HG03097 (cell line): Measurements from ENCODE around the gene LRTM2.

Source experiments
- ATAC-seq: cut with Tn5 transposase; IDR thresholded peaks from one replicate; pipeline ENCODE4 v1.9.1; 2021; ENCODE audit not compliant: unreplicated experiment, low FRiP score

The LRTM2 gene

DNA sequence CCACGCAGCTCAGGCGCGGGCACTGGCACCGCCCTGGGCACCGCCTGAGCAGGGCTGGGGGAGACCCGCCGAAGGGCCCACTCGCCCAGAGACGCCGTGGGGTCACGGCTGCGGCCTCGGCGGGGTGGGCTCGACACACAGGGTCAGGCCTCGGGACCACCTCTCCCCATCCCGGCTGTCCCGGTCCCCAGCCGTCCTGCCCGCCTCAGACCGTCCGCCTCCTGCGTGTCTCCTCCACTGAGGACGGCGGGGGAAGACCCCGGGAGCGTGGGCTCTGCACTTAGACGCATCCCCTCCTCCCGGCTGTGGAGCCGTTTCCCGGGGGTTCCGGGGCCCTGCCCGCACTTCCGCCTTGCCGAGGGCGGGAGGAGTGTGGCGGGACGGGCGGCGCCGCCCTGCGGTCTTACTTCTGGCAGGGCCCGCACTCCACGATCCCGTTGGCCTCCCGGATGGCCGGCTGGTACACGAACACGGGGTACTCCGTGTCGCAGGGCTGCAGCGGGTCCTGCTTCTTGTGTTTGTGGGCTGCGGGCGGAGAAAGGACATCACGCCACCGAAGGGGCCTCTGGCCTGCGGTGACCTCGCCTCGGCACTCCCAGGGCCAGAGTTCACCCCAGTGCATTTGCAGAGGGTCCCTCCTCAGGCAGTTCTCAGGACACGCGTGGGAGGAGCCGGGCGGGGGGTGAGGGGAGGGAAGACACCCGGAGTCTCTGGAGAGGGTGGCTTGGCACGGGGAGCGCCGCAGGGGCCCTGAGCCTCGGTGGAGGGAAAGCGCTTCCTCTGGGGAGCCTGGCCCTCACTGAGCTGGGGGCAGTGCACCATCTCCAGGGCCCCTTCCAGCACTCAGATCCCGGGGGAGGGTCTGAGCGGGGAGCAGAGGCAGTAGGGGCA, 23.1 kb upstream of the LRTM2 start:
- no peak for ATAC-seq

DNA sequence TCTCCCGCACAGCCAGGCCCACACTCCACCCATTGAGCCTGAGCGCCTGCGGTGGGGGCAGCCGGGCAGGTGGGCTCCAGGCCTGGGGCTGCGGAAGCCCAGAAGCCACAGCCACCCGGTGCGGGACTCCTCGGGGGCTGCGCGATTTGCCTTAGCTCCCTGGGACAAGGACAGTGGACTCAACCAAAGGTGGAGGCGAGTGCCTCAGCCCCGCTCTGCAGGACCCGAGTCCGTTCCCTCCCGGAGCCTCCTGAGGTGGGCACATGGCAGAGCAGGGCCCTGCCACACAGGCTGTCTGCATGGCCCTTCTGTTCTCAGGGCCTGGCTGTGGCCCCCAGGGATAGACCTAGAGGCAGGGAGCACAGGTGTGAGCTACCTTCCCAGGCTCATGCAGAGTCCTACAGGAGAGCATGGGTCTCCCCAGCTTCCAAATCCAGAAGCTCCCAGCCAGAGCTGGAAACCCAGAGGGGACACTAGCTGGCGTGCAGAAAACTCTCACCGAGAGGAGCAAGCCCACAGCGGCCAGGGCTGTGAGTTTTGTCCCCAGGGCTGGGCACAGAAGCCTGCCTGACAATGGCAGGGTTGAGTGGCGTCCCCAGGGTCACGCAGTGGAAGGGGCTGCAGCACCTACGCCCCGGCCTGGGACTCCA, 22.2 kb upstream of the LRTM2 start:
- no peak for ATAC-seq

DNA sequence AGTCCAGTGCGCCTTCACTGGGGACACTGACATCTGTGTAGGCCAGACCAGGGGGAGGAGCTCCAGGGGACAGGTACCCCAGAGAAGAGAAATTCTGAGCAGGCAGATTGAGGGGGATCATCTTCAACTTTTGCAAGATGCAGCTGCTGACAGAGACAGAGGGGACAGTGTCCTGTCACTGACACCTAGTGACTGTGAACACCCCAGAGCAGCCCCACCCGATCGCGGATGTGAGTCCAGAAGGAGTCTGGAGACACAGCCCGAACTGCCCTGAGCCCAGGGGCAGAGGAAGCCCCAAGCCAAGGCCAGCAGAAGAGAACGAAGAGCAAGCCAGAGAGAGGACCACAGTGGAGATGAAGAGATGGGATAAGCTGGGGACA, 21.7 kb upstream of the LRTM2 start:
- no peak for ATAC-seq

DNA sequence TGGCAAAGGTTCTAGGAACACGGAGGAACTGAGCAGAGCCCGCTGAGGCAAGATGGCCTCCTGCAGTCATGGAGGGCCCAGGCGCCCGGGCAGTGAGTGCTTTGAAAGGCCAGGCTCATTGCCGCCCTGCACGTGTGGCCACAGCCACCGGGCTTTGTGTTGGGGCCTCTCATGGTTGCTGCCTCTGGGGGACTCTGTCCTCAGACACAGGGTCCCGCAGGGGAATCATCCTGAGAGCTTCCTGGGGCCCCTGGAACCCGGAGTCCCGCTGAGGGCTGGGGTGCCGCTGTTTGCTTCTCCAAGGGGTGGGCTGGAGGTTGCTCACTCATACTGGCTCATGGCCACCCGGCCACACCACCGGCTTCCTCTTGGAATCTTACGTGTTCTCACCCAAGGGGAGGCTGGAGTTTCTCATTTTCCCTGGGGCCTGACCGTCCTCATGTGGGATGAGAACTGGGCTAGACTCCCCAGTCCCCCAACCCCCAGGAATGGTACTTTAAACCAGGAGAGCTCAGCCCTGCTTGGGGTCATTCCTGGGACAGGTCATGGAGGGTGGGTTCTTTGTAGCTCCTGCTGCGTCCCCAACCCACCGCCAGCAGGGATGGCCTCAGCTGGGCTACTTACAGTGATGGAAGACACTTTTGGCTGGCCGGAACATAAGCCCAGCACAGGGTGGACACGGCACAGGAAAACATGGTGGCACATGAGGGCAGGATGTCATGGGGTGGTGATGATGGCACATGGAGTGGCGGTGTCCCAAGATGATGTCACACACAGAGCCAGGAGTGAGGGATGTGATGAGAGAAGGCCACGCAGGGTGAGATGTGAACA, 21.1 kb upstream of the LRTM2 start:
- no peak for ATAC-seq

DNA sequence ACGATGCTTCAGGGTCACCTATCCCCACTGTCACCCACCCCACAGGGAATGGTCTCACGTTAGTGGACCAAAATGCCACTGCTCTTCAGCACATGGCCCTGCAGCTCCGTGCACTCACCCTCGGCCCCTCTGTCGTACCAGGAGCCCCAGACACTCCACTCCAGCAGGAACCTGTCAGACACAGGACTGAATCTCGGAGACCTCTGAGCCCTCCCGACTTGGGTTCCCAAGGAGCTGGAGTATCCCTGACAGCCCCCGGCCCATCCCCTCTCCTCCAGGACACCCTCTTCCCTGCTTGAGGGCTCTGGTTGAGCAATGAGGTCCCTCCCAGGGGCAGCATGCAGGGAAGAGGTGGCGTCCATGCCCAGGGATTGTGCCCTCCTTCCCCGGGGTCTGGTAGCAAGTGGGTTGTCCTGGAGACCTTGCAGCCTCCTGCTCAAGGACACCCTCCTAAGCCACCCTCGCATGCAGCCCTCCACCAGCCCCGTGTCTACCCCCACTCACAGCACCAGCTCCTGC, 20.4 kb upstream of the LRTM2 start:
- no peak for ATAC-seq

DNA sequence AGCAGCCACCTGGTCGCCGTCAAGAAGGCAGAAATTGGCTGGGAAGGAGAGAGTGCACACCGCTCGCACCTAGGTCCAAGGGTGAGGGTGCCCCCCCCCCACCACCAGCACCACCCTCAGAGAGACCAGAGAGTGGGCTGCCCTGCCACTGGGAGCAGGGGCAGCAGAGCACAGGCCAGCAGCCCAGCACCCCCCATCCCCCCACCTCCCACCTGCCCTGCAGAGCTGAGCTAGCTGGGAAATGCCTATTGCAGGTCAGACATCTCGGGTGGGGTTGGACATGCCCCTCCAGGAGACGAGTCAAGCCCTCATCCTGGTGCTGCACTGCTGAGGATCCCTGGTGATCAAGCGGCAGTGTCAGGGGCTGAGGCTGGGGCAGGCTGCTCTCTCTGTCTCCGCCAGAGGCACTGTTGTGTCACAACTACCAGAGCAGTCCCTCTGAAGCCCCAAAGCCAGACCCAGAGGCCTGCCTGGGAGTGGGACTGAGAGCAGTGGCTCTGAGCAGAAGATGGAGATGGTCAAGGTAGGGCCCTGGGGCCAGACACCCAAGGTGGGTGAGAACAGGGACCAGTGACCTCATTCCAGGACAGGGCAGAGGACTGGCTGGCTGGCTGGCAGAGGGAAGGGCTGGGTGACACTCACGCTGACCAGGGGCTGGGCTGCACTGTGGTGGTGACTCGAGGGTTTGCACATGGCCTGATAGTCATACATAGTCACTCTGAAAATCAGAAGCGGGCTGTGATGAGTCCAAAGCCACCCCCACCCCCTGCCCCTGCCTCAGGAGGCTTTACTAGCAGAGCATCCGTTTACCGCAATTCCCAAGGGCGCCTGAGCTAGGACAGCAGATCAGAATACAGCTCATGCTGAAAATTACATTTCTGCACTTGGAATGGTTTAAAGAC, 19.7 kb upstream of the LRTM2 start:
- no peak for ATAC-seq

DNA sequence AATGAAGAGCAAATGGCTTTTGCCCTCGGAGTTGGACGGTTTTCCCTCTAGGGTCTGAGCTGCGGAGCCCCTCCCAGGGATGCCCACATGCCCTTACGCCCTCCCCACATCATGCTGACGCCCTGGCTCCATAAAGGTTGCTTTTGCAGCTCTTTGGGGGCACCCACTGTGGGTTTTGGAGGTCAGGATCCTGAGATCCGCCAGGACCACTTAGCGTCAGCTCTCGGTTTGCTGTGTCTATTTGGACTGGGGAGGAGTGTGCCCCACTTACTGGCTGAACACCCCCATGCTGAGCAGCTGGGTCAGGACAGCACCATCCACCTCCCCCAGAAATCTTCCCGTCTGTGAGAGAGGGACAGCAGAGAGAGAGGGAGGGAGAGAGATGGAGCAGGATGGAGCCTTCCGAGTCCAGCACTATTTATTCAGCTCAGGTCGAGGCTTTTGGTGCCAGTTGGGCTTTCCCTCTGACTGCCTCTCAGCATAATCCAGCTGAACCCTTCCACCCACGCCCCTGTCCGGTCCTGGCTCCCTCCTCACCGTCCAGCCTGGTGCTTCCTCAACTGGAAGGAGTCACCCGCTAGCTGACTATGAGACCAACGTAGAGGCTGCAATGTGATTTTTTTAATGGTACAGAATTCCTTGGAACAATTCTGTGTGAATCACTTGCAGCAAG, 18.9 kb upstream of the LRTM2 start:
- ATAC-seq: no peak

DNA sequence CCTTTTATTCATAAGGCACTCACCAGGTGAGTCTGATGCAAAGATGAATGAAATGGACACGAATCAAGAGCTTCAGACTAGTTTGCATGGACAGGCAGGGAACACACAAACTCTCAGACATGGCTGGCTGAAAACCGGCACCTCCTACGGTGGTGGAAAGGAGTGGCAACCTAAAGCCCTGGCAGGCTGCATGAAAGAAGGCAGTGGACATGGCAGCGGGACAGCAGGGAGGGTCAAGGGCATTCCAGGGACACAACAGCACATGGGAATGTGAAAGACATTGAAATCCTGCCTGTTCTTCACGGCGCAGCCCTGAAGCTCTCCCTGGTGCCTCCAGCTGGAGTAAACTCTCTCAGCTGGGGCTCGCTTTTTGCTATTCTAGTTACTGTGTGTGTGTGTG, 16.6 kb upstream of the LRTM2 start:
- no peak for ATAC-seq

DNA sequence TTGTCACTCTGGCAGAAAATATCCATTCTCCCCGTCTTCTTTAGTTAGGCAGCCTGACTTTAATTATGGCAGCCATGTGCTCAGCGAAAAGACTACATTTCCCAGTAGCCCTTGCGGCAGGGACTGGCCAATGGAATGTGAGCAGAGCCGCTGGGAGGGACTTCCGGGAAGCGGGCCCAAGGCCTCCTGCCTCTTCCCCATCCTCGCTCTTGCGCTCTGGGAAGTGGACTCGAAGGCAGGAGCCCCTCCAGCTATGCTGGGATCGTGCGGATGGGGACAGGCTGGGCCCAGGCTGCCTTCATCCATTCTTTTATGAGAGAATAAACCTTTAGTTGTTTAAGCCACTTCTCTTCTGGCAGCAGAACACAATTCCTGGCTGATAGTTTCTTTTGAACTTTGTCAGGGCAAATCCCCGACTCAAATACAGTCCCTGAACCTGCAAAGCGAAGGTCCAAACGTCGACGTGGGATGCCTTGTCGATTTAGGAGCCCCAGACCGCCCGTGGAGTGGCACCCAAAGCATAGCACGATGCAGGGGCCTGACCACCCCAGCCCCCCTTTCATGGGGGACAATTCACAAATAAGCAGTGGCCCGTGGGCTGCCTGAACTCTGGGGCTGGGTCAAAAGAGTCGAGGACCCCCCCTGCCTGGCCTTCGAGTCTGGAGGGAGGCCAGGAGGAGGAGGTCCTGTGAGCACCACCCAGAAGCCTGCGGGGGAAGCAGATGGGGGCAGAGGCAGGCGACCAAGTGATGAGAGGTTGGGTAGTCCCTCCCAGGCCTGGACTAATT, 15.6 kb upstream of the LRTM2 start:
- ATAC-seq: peak; percentile 89

DNA sequence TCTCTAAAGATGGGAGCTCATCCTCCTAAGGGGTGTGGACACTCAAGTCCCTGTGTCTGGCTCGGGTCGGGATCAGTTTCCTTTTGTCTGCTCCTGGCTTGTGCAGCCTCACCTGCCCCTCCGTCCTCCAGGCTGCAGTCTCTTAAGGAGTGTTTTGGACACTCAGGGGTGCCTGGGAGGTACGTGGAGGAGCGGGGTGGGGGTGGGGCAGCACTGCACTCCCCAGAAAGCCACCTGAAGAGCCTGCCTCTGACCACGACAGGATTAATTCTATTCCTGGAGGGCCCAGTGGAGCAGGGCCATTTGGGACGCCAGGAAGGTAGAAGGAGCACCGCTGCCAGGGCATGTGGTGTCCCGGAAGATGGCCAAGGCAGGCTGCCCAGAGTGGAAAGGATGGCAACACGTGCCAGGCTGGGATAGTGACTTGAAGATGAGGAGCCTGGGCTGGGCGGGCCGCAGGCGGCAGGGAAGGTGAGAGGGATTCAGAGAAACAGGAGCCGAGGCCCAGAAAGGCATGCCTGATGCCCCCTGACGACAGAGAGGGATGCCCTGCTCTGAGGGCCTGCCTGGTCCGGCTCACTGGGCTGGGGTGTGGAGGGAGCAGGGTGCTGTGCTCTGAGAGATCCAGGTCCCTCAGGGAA, 14.8 kb upstream of the LRTM2 start:
- no peak for ATAC-seq

DNA sequence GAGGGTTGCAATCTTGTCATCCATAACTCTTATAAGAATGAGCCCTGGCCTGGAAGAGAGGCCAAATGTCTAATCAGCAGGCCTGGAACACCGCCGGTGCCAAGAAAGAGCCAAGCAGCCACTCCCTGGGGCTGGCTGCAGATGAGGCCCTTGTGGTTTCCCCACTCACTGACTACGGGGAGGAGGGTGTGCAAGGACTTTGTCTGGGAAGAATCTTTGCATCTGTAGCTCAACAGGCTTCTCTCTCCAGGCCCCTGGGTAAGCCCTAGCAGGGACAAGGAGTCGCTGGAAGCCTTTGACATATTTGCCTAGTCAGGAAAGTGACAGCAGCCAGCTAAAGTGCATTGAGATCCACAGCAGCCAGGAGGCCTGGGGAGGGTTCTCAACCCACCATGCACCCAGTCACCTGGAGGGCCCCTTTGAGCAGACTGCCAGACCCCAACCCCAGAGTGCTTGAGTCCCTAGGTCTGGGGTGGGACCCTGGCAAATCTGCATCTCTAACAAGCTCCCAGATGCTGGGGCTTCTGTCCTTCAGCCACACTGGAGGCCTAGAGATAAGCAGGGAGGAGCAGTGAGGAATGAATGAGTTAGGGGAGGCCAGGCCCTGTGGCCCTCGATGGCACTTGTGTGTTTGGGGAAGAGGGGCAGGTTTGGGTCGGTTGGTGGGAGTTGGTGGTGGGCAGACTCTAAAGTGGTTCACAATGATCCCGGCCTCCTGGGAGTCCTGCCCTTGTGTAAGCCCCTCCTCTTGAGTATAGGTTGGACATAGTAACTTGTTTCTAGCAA, 13.9 kb upstream of the LRTM2 start:
- no peak for ATAC-seq

DNA sequence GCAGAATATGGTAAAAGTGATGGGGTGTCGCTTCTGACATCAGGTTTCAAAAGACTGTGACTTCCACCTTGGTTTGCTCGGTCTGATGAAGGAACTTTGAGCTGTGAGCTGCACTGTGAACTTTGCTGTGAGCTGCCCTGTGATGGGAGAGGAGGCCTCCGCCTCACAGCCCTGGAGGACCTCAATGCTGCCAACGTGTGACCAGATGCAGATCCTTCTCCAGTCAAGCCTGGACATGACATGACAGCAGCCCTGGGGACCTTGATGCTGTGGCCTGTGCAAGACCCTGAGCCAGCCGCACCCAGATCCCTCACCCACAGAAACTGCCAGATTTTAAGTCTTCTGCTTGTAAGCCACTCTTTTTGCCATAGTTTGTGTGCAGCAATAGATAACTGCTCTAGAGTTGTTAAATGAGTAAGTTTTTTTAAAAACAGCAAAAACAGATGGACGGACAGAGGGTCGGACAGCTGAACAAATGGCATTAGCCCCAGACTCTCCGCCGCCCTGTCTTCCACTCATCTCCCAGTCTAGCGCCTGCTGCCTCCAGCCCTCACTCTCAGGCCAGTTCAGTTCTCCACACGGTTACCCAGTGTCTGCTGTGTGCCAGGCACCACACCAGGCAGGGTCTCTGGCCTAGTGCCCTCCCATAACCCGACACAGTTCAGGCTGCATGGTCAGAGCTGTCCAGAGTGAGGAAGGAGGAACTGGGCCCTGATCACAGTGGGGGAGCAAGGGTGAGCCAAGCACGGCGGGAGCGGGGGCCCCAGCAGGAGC, 13.1 kb upstream of the LRTM2 start:
- ATAC-seq: no peak

DNA sequence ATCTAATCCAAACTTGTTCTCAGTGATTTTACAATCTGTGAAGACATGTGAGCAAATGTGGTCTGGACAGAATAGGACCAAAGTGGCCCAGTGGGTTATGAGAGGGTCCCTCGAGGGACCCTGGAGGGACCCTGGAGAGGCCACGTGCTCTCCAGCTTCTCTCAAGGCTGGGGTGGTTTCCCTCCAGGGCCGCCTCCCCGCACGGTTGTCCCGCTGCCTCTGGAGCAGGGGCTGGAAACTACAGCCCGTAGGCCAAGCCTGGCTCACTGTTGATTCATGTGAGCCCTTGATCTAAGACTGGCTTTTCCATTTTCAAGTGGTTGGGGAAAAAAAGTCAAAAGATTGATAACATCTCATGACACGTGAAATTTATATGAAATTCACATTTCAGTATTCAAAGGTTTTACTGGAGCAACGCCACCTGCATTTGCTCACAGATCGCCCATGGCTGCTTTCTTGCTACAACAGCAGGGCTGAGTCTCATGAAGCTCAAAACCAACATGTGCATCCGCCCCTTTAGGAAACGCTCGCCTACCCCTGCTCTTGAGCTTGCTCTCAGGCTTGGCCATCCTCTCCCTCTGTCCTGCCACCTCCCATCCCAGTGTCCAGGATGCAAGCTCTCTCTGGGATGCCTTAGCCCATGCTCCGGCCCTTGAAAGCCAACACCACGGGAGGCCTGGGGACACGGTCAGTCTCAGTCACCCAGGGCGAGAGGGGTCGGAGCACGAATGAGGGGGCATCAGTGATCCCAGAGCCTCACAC, 12.1 kb upstream of the LRTM2 start:
- ATAC-seq: no peak

DNA sequence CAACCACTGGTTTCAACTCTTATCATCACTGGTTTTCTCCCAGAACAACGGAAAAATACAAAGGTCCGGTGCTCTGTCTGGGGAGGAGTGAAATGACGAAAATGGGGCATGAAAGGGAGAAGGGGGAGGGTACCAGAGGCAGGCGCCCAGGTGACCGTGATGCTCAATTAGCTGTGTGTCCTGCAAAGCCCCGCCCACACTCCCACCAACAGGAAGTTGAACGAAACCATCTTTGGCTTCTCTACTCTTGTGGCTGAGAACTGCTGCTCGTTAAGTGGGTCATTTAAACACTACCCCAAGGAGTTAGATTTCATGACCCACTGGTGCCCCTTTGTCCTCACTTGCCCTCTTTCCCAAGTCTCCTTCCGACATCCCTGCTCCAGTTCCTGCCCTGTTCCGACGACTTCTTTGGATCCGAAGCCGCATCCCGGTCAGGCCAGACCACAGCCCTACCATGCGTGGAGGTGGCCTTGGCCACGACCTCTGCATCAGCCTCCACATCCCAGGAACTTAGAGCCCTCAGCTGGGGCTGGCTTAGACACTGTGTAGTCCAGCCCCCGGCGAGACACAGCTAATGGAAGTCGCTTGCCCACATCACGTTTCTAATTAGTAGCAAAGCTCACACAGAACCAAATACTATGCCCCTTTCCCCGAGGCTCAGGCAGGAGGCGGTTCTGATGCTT, 11.4 kb upstream of the LRTM2 start:
- no peak for ATAC-seq

DNA sequence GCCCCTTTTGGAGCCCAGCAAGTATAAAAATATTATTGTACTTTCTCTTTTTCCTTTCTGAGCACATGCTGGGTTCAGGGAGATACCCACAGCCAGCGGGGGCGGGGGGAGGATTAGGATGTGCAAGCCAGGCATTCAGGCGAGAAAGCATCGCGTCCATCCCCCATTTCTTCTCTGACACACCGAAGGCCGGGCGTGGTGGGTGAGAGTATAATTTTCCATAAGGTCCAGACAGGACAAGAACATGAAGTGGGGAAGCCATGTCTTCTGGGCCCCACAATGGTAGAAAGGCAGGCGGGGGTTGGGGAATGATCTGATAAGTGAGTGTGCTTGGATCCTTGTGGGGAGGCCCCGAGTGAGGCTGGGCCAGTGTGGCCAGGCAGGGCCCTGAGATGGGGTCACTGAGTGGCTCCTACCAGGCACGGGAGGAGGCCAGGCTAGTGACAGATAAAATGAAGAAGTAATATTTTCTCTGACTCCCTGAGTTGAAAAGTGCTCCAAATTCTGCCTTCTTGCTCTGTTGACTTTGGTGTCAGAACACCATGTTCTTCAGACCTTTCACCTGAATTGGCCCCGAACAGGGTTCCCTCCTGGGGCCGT, 10.7 kb upstream of the LRTM2 start:
- no peak for ATAC-seq
